Vagina (tissue), 2 donors: ENCODE data around the gene INO80C.

Source experiments
- CTCF ChIP-seq, 3 experiments: fragments of 450-650 bp in 2 of 3; fragments of 200-600 bp in 1 of 3; sonication (generic) in 1 of 3; IDR thresholded peaks; one replicate each; pipeline ENCODE4 v1.5.1; 2017 to 2019; ENCODE audit warnings: antibody characterized with exemption in 3 of 3, mild to moderate bottlenecking in 2 of 3, moderate library complexity in 2 of 3
- POLR2A ChIP-seq, 2 donors: fragments of 450-650 bp; IDR thresholded peaks; one replicate each; pipeline ENCODE4 v1.6.1; 2017; ENCODE audit warnings: antibody characterized with exemption in 2 of 2, mild to moderate bottlenecking in 2 of 2, moderate library complexity in 2 of 2

GRCh38 chr18:35526495-35527059, 28.8 kb upstream of the INO80C start:
- TF ChIP-seq POLR2A (IDR thresholded peaks at IDR 0.05) (no peak), CTCF (IDR thresholded peaks at IDR 0.05) (no peak)
